SK-N-SH (cell line): ENCODE results near the gene GGTLC2.

Experiments used
- EP300 ChIP-seq, 2 experiments: IDR thresholded peaks; 2 replicates each; pipeline versions ENCODE4 v1.4.0 to v1.6.1; 2012; ENCODE audit warnings: borderline replicate concordance in 1 of 2, low read depth in 1 of 2, low read length in 1 of 2
- EZH2phosphoT487 ChIP-seq: fragments of 200-600 bp; sonication (generic); IDR thresholded peaks from 2 replicates; pipeline ENCODE4 v1.6.1; 2017; ENCODE audit warnings: low read depth, mixed run types, mild to moderate bottlenecking, antibody characterized with exemption, moderate library complexity, borderline replicate concordance
- FOXM1 ChIP-seq: IDR thresholded peaks from 2 replicates; pipeline ENCODE4 v1.4.0; 2012; ENCODE audit warnings: low read depth, mild to moderate bottlenecking
- JUND ChIP-seq: IDR thresholded peaks from 2 replicates; pipeline ENCODE4 v1.4.0; 2012
- MAX ChIP-seq: IDR thresholded peaks from 2 replicates; pipeline ENCODE4 v1.4.0; 2012; ENCODE audit warnings: low read depth
- MEF2A ChIP-seq: IDR thresholded peaks from 2 replicates; pipeline ENCODE4 v1.4.0; 2012; ENCODE audit warnings: low read depth, borderline replicate concordance
- NFIC ChIP-seq: IDR thresholded peaks from 2 replicates; pipeline ENCODE4 v1.4.0; 2012; ENCODE audit warnings: borderline replicate concordance
- PBX3 ChIP-seq: IDR thresholded peaks from 2 replicates; pipeline ENCODE4; 2012
- POLR2AphosphoS5 ChIP-seq: IDR thresholded peaks from 2 replicates; pipeline ENCODE4 v1.6.1; 2012; ENCODE audit warnings: low read depth, low read length
- TAF1 ChIP-seq: IDR thresholded peaks from 2 replicates; pipeline ENCODE4 v1.6.1; 2012; ENCODE audit warnings: low read depth, mild to moderate bottlenecking, low read length, moderate library complexity, borderline replicate concordance
- TF ChIP-seq, protein P1 (sequence below): fragments of 200-600 bp; sonication (generic); IDR thresholded peaks from 2 replicates; pipeline ENCODE4 v1.6.1; 2017; ENCODE audit warnings: antibody characterized with exemption, mild to moderate bottlenecking, moderate library complexity

- TF ChIP-seq POLR2AphosphoS5 (no peak), PBX3 (no peak), EP300 (IDR thresholded peaks at IDR 0.05; ENCODE audit: borderline replicate concordance in 1 of 2, low read depth in 1 of 2, low read length in 1 of 2) (no peak), MAX (no peak), NFIC (no peak), JUND (no peak), EZH2phosphoT487 (no peak), FOXM1 (no peak), TAF1 (no peak), MEF2A (no peak)
- TF ChIP-seq, protein P1, sequence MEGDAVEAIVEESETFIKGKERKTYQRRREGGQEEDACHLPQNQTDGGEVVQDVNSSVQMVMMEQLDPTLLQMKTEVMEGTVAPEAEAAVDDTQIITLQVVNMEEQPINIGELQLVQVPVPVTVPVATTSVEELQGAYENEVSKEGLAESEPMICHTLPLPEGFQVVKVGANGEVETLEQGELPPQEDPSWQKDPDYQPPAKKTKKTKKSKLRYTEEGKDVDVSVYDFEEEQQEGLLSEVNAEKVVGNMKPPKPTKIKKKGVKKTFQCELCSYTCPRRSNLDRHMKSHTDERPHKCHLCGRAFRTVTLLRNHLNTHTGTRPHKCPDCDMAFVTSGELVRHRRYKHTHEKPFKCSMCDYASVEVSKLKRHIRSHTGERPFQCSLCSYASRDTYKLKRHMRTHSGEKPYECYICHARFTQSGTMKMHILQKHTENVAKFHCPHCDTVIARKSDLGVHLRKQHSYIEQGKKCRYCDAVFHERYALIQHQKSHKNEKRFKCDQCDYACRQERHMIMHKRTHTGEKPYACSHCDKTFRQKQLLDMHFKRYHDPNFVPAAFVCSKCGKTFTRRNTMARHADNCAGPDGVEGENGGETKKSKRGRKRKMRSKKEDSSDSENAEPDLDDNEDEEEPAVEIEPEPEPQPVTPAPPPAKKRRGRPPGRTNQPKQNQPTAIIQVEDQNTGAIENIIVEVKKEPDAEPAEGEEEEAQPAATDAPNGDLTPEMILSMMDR = no peak
Observed at GRCh38 chr22:22604326-22605073, 39.9 kb upstream of the GGTLC2 start.
